GM12878 (cell line): Measurements from ENCODE around the gene GPR31. TPM values are rescaled to one million over a fixed set of nuclear protein-coding genes. Genes with fewer than 3 reads are reported as not detected.
"Not testable (repeated sequence)": the region's sequence is repeated elsewhere in the genome, so short reads cannot be mapped to it uniquely, and the experiment has no call there.

Experiments
- ATAC-seq: fragments of 200-7000 bp; cut with Tn5 transposase; 3 replicates; pipeline ENCODE4 v1.9.1; 2020; ENCODE audit warnings: mild to moderate bottlenecking, moderate library complexity
- BruUV-seq: library from RNA; stranded (reverse); fragments of 400-500 nt; replicated peaks from 2 replicates; lab custom pipeline; 2021; lab: Mats Ljungman, UMichigan
- CTCF ChIA-PET: fragments of 300-600 bp; sonication (Branson Sonifier 250); formaldehyde crosslinking; extraction: SDS; loops from one replicate; lab custom pipeline; 2021; ENCODE audit warnings: inconsistent platforms; lab: Yijun Ruan, JAX
- POLR2A ChIA-PET: fragments of 350-600 bp; formaldehyde crosslinking; extraction: SDS; loops from one replicate; lab custom pipeline; 2021; ENCODE audit warnings: inconsistent platforms; lab: Charles Lee
- RAD21 ChIA-PET: fragments of 300-600 bp; sonication (Branson Sonifier 250); formaldehyde crosslinking; loops from one replicate; lab custom pipeline; 2023; ENCODE audit warnings: antibody characterized with exemption; ENCODE audit not compliant: unreplicated experiment; lab: Charles Lee
- SMC1A ChIA-PET: fragments of 300-600 bp; sonication (Branson Sonifier 250); formaldehyde crosslinking; loops from one replicate; lab custom pipeline; 2023; ENCODE audit not compliant: unreplicated experiment, uncharacterized antibody; lab: Charles Lee
- DNase-seq: peaks from one replicate; pipeline ENCODE4 v3.0.0-alpha.2; 2011; ENCODE audit warnings: low read depth, low spot score
- FAIRE-seq: peaks from 3 replicates; lab custom pipeline; 2011; peaks lifted over from hg19 to GRCh38; lab: Jason Lieb, UNC
- H2AFZ ChIP-seq: 2 replicates; pipeline ENCODE4 v1.6.0; 2011; ENCODE audit warnings: low read depth, low read length, control low read depth; ENCODE audit not compliant: control insufficient read depth
- H3K27ac ChIP-seq: 2 replicates; pipeline ENCODE4 v1.5.1; 2011; ENCODE audit warnings: control low read depth; ENCODE audit not compliant: control insufficient read depth, insufficient read depth
- H3K27me3 ChIP-seq, 2 experiments: replicated peaks in 1 of 2; 2 replicates each; pipeline versions ENCODE4 v1.6.0 to v1.6.1; 2011; ENCODE audit warnings: low read length in 1 of 2; ENCODE audit not compliant: control insufficient read depth in 2 of 2, insufficient read depth in 2 of 2
- H3K36me3 ChIP-seq, 2 experiments: 2 replicates each; pipeline ENCODE4 v1.5.1; 2011; ENCODE audit warnings: low read length in 1 of 2; ENCODE audit not compliant: control insufficient read depth in 2 of 2, insufficient read depth in 2 of 2
- H3K4me1 ChIP-seq: 2 replicates; pipeline ENCODE4 v1.6.1; 2011; ENCODE audit warnings: mild to moderate bottlenecking, low read length, moderate library complexity, mixed read lengths; ENCODE audit not compliant: control insufficient read depth, insufficient read depth
- H3K4me2 ChIP-seq: 2 replicates; pipeline ENCODE4 v1.6.0; 2011; ENCODE audit warnings: control low read depth; ENCODE audit not compliant: control insufficient read depth, insufficient read depth
- H3K4me3 ChIP-seq: fragments of 200-600 bp; sonication (generic); 2 replicates; pipeline ENCODE4 v1.5.1; 2016
- H3K79me2 ChIP-seq: 2 replicates; pipeline ENCODE4 v1.6.0; 2011; ENCODE audit warnings: low read length; ENCODE audit not compliant: control insufficient read depth, insufficient read depth
- H3K9ac ChIP-seq: 2 replicates; pipeline ENCODE4 v1.8.0; 2011; ENCODE audit warnings: low read length, control low read depth, mixed read lengths; ENCODE audit not compliant: control insufficient read depth, insufficient read depth
- H3K9me3 ChIP-seq: replicated peaks from 3 replicates; pipeline ENCODE4 v1.5.1; 2011; ENCODE audit warnings: mild to moderate bottlenecking, low read length; ENCODE audit not compliant: control insufficient read depth, insufficient read depth
- H4K20me1 ChIP-seq: 2 replicates; pipeline ENCODE4 v1.6.0; 2011; ENCODE audit not compliant: control insufficient read depth, insufficient read depth
- WGBS: methylation state at CpG from one replicate; pipeline ENCODE4 v1.1.6; 2016; ENCODE audit warnings: low lambda C conversion rate; ENCODE audit not compliant: insufficient replicate concordance, insufficient coverage; ENCODE audit errors: missing lambda C conversion rate; 5-methylcytosine and 5-hydroxymethylcytosine counted together
- in situ Hi-C: fragments of 300-500 bp; cut with MboI; formaldehyde crosslinking; loops from 9 replicates; pipeline ENCODE4 v1.14.3; 2018; ENCODE audit warnings: mixed read lengths
- intact Hi-C: fragments of 100-400 bp; cut with micrococcal nuclease; formaldehyde crosslinking; loops from one replicate; pipeline ENCODE4 v1.14.2; 2022; ENCODE audit not compliant: unreplicated experiment
- polyA plus RNA-seq, 11 experiments: library from polyadenylated mRNA; depleted of rRNA in 4 of 11; unstranded in 6 of 11; stranded (reverse) in 5 of 11; fragments of >200 nt; fragmentation: Nextera tagmentation in 4 of 11; fragmentation: Illumina TruSeq in 1 of 11; extraction: Ambion mirVana in 4 of 11; extraction: Trizol in 1 of 11; gene quantifications; 1 replicate in 1 of 11; 2 replicates in 10 of 11; pipeline versions ENCODE4 v1.2.1 to v1.2.3, GENCODE V29; 2011 to 2016; ENCODE audit warnings: inconsistent platforms in 2 of 11, missing spikeins in 2 of 11, low read depth in 1 of 11
- total RNA-seq, 4 experiments: library from RNA; depleted of rRNA in 3 of 4; stranded (reverse); fragments of >200 nt in 3 of 4; fragmentation: Illumina TruSeq in 1 of 4; extraction: Trizol in 1 of 4; gene quantifications; 2 replicates each; pipeline versions ENCODE4 v1.2.1 to v1.2.3, GENCODE V29; 2013 to 2021

GPR31 gene
- total and polyA plus RNA-seq, 10 of the 15 experiments (the other 5 are each of a cell fraction or from before 2014, with no cell fraction given): not detected

DNA sequence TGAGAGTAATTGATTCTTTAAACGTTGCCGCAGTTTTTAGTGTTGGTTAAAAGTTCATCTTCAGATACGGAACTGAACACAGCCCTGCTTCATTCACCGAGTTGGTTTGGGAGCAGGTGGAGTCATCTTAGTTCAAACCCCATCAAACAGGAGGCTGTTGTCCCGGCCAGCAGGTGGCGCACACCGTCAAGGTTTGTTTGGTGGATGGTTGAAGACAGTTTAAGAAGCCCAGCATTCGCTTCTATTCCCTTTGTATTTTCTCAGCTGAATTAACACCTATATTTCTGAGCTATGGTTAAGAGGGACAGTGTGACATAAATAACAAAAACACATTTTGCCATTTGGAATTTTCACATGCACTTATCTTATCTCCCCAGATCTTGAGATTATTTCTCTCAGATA is 25.1 kb upstream of the GPR31 start:
- CTCF ChIA-PET, SMC1A ChIA-PET, H3K36me3 ChIP-seq, H3K9ac ChIP-seq, H3K4me1 ChIP-seq, H2AFZ ChIP-seq, H3K4me2 ChIP-seq, intact Hi-C loops, H3K4me3 ChIP-seq, RAD21 ChIA-PET, POLR2A ChIA-PET, H4K20me1 ChIP-seq, H3K79me2 ChIP-seq, BruUV-seq, H3K9me3 ChIP-seq, H3K27me3 ChIP-seq, DNase-seq, H3K27ac ChIP-seq: not testable (repeated sequence)
- in situ Hi-C loops: loop anchor here (10.0 kb wide), 1 partner anchor 122 kb away; no protein-coding TSS in a partner anchor
- FAIRE-seq (peak; percentile 100), ATAC-seq (peak; percentile 97)
- 1% methylated on average over 4 of the region's 8 CpGs for WGBS

DNA sequence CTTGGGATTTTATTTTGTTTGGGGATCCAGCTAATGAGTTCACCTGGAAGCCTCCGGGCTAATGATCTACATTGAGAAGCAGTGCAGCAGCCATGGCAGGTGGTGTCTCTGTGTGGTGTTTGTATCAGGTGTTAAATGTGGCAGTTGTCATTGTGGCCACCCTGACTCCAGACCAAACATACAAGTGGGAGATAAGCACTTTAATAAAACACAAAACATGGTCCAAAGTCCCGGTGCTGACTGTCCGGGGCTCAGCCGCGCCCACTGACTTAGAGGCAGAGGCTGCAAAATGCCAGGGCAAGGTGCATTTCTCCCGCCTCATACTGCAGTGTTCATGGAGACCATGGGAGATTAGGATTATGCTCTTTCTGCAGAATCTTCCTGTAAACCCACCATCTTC is 23.6 kb upstream of the GPR31 start:
- H3K27me3 ChIP-seq, H3K36me3 ChIP-seq, intact Hi-C loops, DNase-seq, H3K4me3 ChIP-seq, H3K9me3 ChIP-seq, SMC1A ChIA-PET, BruUV-seq, H3K9ac ChIP-seq, POLR2A ChIA-PET, FAIRE-seq, H3K4me2 ChIP-seq, H2AFZ ChIP-seq, RAD21 ChIA-PET, H3K27ac ChIP-seq, ATAC-seq, H3K79me2 ChIP-seq, H3K4me1 ChIP-seq, H4K20me1 ChIP-seq, CTCF ChIA-PET: not testable (repeated sequence)
- WGBS: no CpG with 5 or more reads among the region's 6 CpGs
- in situ Hi-C loops: loop anchor here (10.0 kb wide), 1 partner anchor 123 kb away; no protein-coding TSS in a partner anchor

DNA sequence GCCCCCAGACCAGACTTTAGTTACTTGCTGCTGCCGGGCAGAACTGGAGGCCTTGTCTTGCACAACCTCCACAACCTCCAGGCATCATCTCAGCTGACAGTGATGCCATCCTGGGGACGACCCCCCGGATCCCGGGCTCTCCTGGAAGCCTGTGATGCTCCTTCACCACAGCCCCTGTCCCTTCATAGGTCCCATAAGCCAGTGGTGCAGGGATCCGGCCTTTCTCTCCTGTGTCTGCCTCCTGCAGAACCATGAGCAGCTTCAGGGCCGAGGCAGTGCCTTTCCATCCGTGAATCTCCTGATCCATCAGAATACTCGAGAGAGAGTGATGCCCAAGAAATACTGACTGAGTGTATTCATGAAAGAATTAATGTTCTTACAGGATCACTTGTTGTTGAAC is 22.3 kb upstream of the GPR31 start:
- H3K36me3 ChIP-seq, H3K79me2 ChIP-seq, CTCF ChIA-PET, H3K4me3 ChIP-seq, FAIRE-seq, H4K20me1 ChIP-seq, BruUV-seq, SMC1A ChIA-PET, H2AFZ ChIP-seq, H3K9ac ChIP-seq, H3K4me2 ChIP-seq, H3K4me1 ChIP-seq, H3K9me3 ChIP-seq, intact Hi-C loops, ATAC-seq, H3K27ac ChIP-seq, RAD21 ChIA-PET, POLR2A ChIA-PET, DNase-seq, H3K27me3 ChIP-seq: not testable (repeated sequence)
- in situ Hi-C loops: loop anchor here (10.0 kb wide), 1 partner anchor 125 kb away; no protein-coding TSS in a partner anchor
- WGBS: 47% methylated on average over 4 of the region's 8 CpGs

DNA sequence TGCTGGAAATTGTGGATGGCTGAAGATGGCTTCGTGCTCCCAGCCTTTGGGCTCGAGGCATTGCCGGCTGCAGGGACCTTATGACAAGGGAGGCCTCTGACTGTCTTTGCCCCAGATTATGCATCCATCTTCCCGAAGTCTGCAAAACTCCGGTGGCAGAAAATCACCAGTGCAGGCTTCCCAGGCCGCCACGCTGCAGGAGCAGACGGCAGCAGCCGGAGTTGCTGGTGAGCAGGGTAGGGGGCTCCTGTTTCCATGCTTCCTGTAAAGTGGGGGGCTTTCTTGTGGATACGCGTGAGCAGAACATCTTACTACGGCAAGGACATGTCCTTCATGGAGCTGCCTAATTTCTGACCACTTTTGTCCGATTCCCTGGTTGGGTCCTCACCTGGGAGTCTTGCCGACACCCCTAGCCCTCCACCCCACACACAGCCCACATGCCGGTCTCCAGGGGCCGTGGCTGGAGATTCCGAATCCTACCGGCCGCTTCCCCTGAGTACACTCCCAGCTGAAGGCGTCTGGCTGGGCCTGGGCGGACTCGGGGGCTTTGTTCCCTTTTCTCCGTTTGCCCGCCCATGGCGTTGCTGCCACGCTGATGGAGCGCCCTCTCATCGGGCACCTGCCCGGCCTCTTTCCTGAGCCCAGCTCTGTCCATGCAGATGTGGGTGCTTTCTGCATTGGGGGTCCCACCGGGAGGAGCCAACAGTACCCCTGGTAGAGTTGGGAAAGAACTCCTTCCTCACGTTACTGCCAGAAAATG is 21.3 kb upstream of the GPR31 start:
- BruUV-seq, POLR2A ChIA-PET, H3K79me2 ChIP-seq, H3K4me1 ChIP-seq, CTCF ChIA-PET, SMC1A ChIA-PET, intact Hi-C loops, H4K20me1 ChIP-seq, DNase-seq, ATAC-seq, H3K4me2 ChIP-seq, RAD21 ChIA-PET, H2AFZ ChIP-seq, H3K36me3 ChIP-seq, H3K4me3 ChIP-seq, H3K9ac ChIP-seq, H3K9me3 ChIP-seq, H3K27ac ChIP-seq, H3K27me3 ChIP-seq, FAIRE-seq, in situ Hi-C loops: not testable (repeated sequence)
- 62% methylated on average over 17 of the region's 31 CpGs for WGBS
